Stomach (tissue), 9 donors: ENCODE data around the gene ELAVL2. TPM values are rescaled to one million over a fixed set of nuclear protein-coding genes. Genes with fewer than 3 reads are reported as not detected.

Source experiments
- DNase-seq, 2 donors: peaks; one replicate each; pipeline versions ENCODE4 v3.0.0 to v3.0.0-alpha.2; 2013 to 2019
- H3K27ac ChIP-seq, 5 donors: fragments of 200-600 bp in 4 of 5; sonication (generic) in 4 of 5; one replicate each; pipeline ENCODE4 v1.5.1; 2013 to 2019; ENCODE audit warnings: mild to moderate bottlenecking in 1 of 5, moderate library complexity in 1 of 5
- H3K27me3 ChIP-seq, 3 donors: fragments of 200-600 bp; sonication (generic); one replicate each; pipeline ENCODE4 v1.5.1; 2017 to 2019; ENCODE audit warnings: mixed run types in 1 of 3
- H3K36me3 ChIP-seq, 4 donors: fragments of 200-600 bp; sonication (generic); 1 replicate in 3 of 4; 2 replicates in 1 of 4; pipeline ENCODE4 v1.5.1; 2016 to 2019
- H3K4me1 ChIP-seq, 4 donors: fragments of 200-600 bp; sonication (generic); one replicate each; pipeline ENCODE4 v1.5.1; 2016 to 2019
- H3K4me3 ChIP-seq, 4 donors: fragments of 200-600 bp; sonication (generic) in 3 of 4; one replicate each; pipeline ENCODE4 v1.5.1; 2016 to 2019; ENCODE audit warnings: mild to moderate bottlenecking in 1 of 4
- H3K9me3 ChIP-seq, 4 donors: fragments of 200-600 bp; sonication (generic); one replicate each; pipeline ENCODE4 v1.5.1; 2016 to 2019
- EP300 ChIP-seq: sonication (generic); formaldehyde crosslinking; IDR thresholded peaks from one replicate; pipeline ENCODE4 v1.6.1; 2017; ENCODE audit warnings: antibody characterized with exemption
- POLR2A ChIP-seq, 4 donors: fragments of 450-650 bp; IDR thresholded peaks; one replicate each; pipeline ENCODE4 v1.6.1; 2016; ENCODE audit warnings: antibody characterized with exemption in 4 of 4, control low read depth in 2 of 4, mild to moderate bottlenecking in 1 of 4, moderate library complexity in 1 of 4
- POLR2AphosphoS5 ChIP-seq, 3 donors: sonication (generic); formaldehyde crosslinking; IDR thresholded peaks; one replicate each; pipeline ENCODE4 v1.6.1; 2016; ENCODE audit warnings: antibody characterized with exemption in 3 of 3
- WGBS, 5 donors: extraction: QIAGEN DNeasy Blood & Tissue Kit in 3 of 5; methylation state at CpG; one replicate each; pipeline versions ENCODE4 v1.1.5 to v1.1.7; 2013 to 2018; 5-methylcytosine and 5-hydroxymethylcytosine counted together
- intact Hi-C: fragments of 100-400 bp; cut with DNase I; formaldehyde crosslinking; loops from one replicate; pipeline ENCODE4 v1.15.1; 2023; ENCODE audit warnings: low total_unique reads
- polyA plus RNA-seq, 3 donors: library from polyadenylated mRNA; stranded (reverse); fragments of 200-250 nt; gene quantifications; one replicate each; pipeline ENCODE4 v1.2.3, GENCODE V29; 2013
- total RNA-seq, 5 donors: library from RNA; depleted of rRNA; stranded (reverse); fragments of >200 nt; gene quantifications; one replicate each; pipeline versions ENCODE4 v1.1.0 to v1.2.3, GENCODE V29; 2014 to 2016
- TF ChIP-seq, protein P1 (sequence below), 7 experiments: fragments of 450-650 bp in 4 of 7; fragments of 200-600 bp in 3 of 7; sonication (generic) in 3 of 7; IDR thresholded peaks; one replicate each; pipeline ENCODE4 v1.5.1; 2016 to 2019; ENCODE audit warnings: antibody characterized with exemption in 7 of 7, control low read depth in 2 of 7, mild to moderate bottlenecking in 1 of 7
- donor health status: healthy with polysubstance abuse.
- donor health status: Bipolar disorder and iron deficiency.
- donor health status: healthy.

The ELAVL2 gene
- total and polyA plus RNA-seq, 8 donors: 0.06 to 1.1 (median 0.18) TPM; not detected in 5

DNA sequence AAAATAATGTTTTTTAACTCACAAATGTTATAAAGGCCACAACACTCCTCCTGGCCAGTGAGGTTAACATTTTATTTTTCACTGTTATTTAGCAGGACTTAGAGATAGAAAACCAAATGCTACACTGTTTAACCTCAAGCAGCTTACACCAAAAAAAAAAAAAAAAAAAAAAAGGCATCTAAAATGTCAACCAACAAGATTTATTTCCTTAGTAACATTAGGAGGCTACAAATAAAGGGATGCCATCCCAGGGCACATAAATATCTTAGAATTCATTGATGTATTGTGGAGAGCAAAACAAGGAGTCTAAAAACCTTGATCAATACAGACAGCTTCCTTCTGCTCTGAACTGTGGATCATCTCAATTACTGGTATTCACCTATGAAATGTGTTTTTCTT lies 53.7 kb downstream of the ELAVL2 start:
- DNase-seq: no peak
- no peak overlapping the region for H3K27ac ChIP-seq
- TF ChIP-seq POLR2A (IDR thresholded peaks at IDR 0.05): no peak
- TF ChIP-seq POLR2AphosphoS5 (IDR thresholded peaks at IDR 0.05): no peak
- no peak for TF ChIP-seq EP300
- TF ChIP-seq, protein P1, sequence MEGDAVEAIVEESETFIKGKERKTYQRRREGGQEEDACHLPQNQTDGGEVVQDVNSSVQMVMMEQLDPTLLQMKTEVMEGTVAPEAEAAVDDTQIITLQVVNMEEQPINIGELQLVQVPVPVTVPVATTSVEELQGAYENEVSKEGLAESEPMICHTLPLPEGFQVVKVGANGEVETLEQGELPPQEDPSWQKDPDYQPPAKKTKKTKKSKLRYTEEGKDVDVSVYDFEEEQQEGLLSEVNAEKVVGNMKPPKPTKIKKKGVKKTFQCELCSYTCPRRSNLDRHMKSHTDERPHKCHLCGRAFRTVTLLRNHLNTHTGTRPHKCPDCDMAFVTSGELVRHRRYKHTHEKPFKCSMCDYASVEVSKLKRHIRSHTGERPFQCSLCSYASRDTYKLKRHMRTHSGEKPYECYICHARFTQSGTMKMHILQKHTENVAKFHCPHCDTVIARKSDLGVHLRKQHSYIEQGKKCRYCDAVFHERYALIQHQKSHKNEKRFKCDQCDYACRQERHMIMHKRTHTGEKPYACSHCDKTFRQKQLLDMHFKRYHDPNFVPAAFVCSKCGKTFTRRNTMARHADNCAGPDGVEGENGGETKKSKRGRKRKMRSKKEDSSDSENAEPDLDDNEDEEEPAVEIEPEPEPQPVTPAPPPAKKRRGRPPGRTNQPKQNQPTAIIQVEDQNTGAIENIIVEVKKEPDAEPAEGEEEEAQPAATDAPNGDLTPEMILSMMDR (IDR thresholded peaks at IDR 0.05): no peak
- no peaks in the 10 kb centered on the region for H3K27me3 ChIP-seq
- H3K9me3 ChIP-seq: peaks cover 0 to 5% (median 0%) of the 10 kb centered on the region in 4 donors
- no peak overlapping the region for H3K4me3 ChIP-seq
- no peaks in the 10 kb centered on the region for H3K4me1 ChIP-seq
- no peaks in the 10 kb centered on the region for H3K36me3 ChIP-seq
- intact Hi-C loops: no loop called here

DNA sequence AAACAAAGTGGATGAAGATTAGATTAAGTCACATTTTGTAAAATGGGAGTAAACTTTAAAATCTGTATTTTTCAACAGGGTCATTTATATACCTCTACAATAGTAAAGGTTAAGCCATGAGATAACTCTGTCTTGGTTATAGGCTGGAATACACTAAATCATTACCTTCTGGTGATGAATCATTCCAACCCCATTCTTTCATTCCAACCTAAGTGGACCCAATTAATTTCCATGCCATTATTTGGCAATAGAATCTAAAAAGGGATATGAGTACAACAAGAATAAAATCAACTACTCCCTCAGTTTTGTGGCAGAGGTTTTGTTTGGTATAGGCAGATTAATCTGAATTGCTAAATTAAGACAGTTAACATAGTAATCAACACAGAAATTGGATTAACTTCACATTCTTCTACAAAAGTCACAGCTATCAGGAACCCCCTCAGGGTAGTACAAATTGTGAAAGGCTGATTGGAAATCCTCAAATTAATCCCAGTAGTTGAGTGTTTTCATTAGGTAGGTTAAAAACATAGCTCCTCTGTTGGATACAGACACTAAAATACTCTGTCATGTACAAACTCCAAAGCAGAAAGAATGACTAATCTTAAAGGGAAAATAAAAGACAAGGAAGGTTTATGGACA lies 54.2 kb downstream of the ELAVL2 start:
- Histone ChIP-seq H3K4me1 (no peaks in the 10 kb centered on the region), H3K9me3 (peaks cover 0 to 5% (median 0%) of the 10 kb centered on the region in 4 donors), H3K4me3 (no peak overlapping the region), H3K27ac (no peak overlapping the region), H3K27me3 (no peaks in the 10 kb centered on the region), H3K36me3 (no peaks in the 10 kb centered on the region)
- TF ChIP-seq POLR2A (IDR thresholded peaks at IDR 0.05) (no peak), EP300 (no peak), POLR2AphosphoS5 (IDR thresholded peaks at IDR 0.05) (no peak)
- TF ChIP-seq, protein P1 (IDR thresholded peaks at IDR 0.05): no peak
- DNase-seq: no peak
- intact Hi-C loops: no loop called here

DNA sequence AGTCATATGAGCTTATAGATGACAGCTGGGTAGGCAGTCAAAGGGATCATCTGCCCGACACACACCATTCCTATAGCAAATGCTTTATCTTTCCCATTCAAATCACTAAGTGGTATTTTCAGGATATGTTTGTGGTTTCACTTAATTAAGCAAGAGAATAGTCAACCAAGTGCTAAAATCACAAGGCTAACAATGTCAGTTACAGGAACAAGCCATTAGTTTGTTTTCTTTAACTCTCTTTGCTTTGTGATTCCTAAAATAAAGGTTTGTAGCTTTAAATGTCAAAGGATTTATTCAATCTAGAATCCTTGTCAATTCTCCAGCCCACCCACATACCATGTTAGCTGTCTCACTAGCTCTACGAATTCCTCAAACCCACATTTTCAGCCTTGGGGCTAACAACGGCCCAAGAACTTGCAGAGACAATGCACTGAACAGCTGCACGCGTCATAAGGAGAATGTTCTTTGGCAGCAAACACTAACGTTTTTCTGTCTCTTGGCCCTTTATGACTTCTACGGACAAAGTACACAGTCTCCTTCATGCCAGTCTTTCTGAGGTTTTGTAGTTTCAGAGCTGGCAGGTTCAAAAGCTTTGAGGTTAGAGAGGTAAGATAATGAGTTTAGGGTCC lies 56.6 kb downstream of the ELAVL2 start:
- H3K4me3 ChIP-seq: no peak overlapping the region
- no peaks in the 10 kb centered on the region for H3K27me3 ChIP-seq
- intact Hi-C loops: no loop called here
- no peak overlapping the region for H3K27ac ChIP-seq
- H3K4me1 ChIP-seq: no peaks in the 10 kb centered on the region
- no peak for DNase-seq
- 50 to 60% (median 57%) methylated on average over 7 of the region's 7 CpGs for WGBS, 5 donors
- peaks cover 0 to 5% (median 0%) of the 10 kb centered on the region in 4 donors for H3K9me3 ChIP-seq
- TF ChIP-seq EP300 (no peak), POLR2A (IDR thresholded peaks at IDR 0.05) (no peak), POLR2AphosphoS5 (IDR thresholded peaks at IDR 0.05) (no peak)
- TF ChIP-seq, protein P1 (IDR thresholded peaks at IDR 0.05): no peak
- no peaks in the 10 kb centered on the region for H3K36me3 ChIP-seq

DNA sequence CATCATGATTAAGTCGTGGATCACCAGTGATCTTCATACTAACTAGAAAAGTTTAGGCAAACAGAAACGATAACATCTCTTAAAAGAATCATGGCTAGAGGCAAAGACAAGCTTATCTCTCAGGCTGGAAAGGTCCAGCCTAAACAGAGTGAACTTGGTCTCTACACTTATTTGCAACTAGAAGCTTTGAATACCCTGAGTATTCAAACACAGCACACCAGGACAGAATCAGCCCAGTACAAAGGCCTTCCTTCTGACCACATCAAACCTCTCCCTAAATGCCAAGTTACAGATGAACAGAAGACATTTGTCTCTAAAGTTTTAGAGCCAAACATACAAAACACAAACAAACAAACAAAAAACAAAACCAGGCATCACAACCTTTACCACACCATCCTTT lies 57.2 kb downstream of the ELAVL2 start:
- no peak for TF ChIP-seq POLR2A (IDR thresholded peaks at IDR 0.05)
- TF ChIP-seq, protein P1 (IDR thresholded peaks at IDR 0.05): no peak
- no peak for TF ChIP-seq EP300
- TF ChIP-seq POLR2AphosphoS5 (IDR thresholded peaks at IDR 0.05): no peak
- Histone ChIP-seq H3K9me3 (peaks cover 0 to 5% (median 0%) of the 10 kb centered on the region in 4 donors), H3K4me3 (no peak overlapping the region), H3K36me3 (no peaks in the 10 kb centered on the region), H3K4me1 (no peaks in the 10 kb centered on the region), H3K27me3 (no peaks in the 10 kb centered on the region), H3K27ac (no peak overlapping the region)
- no peak for DNase-seq
- WGBS, 5 donors: 41 to 61% (median 53%) methylated on average over 2 of the region's 2 CpGs
- intact Hi-C loops: no loop called here
